GM18507 (cell line): ENCODE results near the gene NPAS3.

Experiments
- DNase-seq: peaks from one replicate; pipeline ENCODE4 v3.0.0; 2011; ENCODE audit warnings: low read depth; ENCODE audit not compliant: insufficient read length; ENCODE audit errors: extremely low spot score
- FAIRE-seq: peaks from 2 replicates; lab custom pipeline; 2011; peaks lifted over from hg19 to GRCh38; lab: Jason Lieb, UNC

Gene NPAS3

DNA sequence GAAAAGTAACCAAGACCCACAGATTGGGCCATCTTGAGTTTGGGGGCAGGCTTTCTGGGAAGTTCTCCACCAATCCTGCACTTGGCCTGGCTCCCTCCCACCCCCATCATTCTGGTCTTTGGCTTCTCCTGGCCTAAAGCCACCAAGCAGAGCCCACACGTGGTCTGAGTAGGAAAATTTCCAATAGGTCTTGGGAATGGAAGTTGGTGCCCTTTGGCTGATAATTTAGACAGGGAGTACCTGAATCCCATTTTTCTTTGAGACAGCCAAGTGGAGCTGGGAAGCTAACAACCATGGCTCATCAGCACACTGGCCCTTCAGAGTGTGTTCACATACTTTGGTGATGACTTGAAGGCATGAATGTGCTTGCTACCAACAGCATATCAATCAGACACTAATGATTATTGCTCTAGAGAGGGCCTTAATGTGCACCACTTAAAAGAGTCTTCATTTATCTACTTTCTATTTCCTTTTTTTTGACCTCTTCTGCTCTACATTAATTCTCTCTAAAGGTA, 856.2 kb downstream of the NPAS3 start:
- DNase-seq: no peak

DNA sequence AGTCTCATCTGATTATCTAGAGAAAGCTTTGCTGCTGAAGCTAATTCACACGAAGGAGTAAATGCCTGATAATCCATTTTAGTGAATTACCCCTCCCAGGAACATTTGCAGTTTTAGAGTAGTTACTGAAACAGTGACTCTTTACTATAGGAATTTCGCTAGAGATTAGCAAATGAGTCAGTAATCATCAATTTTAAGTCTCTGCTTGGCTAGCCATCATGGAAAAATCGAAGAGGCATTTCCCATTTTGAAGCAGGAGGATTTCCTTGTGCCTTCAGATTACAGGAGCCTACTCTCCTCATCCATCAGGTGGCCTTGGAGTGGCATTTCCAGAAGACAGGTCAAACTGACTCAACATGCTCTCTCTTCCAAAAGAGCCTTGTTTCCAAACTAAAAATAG, 857.7 kb downstream of the NPAS3 start:
- DNase-seq: no peak

More for the DNA sequence above, 856.2 kb downstream of the NPAS3 start:
- no peak for FAIRE-seq

DNA sequence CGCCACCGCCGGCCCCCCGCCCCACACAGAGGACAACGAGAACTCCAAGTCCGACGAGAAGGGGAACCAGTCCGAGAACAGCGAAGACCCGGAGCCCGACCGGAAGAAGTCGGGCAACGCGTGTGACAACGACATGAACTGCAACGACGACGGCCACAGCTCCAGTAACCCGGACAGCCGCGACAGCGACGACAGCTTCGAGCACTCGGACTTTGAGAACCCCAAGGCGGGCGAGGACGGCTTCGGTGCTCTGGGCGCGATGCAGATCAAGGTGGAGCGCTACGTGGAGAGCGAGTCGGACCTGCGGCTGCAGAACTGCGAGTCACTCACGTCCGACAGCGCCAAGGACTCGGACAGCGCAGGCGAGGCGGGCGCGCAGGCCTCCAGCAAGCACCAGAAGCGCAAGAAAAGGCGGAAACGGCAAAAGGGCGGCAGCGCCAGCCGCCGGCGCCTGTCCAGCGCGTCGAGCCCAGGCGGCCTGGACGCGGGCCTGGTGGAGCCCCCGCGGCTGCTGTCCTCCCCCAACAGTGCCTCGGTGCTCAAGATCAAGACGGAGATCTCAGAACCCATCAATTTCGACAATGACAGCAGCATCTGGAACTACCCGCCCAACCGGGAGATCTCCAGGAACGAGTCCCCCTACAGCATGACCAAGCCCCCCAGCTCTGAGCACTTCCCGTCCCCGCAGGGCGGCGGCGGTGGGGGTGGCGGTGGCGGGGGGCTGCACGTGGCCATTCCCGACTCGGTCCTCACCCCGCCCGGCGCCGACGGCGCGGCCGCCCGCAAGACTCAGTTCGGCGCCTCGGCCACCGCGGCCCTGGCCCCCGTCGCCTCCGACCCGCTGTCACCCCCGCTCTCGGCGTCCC, 861.3 kb downstream of the NPAS3 start:
- FAIRE-seq (no peak), DNase-seq (no peak)

More for the DNA sequence above, 857.7 kb downstream of the NPAS3 start:
- FAIRE-seq: no peak

DNA sequence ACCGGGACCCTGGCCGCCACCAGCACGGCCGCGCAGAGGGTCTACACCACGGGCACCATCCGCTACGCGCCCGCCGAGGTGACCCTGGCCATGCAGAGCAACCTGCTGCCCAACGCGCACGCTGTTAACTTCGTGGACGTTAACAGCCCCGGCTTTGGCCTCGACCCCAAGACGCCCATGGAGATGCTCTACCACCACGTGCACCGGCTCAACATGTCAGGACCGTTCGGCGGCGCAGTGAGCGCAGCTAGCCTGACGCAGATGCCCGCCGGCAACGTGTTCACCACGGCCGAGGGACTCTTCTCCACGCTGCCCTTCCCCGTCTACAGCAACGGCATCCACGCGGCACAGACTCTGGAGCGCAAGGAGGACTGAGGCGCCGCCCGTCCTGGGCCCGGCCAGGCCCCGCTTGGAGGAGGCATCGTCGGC, 862.1 kb downstream of the NPAS3 start:
- FAIRE-seq: no peak
- no peak for DNase-seq

DNA sequence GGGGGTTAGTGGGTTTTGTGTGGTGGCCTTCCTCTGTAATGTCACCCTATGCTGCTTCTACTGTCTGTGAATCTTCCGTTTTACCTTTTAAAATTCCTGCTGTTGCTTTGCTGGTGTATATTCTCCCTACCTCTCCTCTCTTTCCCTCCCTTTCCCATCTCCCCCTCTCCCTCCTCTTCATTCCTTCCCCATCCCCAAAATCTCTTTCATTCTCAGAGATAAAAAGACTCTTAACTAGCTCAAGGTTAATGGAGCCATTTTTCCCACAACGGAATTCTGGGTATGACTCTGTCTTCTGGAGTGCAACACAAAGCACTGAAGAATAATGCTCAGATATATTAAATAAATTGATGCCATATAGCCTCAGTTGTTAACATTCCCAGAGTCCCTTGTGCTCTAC, 864.1 kb downstream of the NPAS3 start:
- DNase-seq: no peak
- FAIRE-seq: no peak

DNA sequence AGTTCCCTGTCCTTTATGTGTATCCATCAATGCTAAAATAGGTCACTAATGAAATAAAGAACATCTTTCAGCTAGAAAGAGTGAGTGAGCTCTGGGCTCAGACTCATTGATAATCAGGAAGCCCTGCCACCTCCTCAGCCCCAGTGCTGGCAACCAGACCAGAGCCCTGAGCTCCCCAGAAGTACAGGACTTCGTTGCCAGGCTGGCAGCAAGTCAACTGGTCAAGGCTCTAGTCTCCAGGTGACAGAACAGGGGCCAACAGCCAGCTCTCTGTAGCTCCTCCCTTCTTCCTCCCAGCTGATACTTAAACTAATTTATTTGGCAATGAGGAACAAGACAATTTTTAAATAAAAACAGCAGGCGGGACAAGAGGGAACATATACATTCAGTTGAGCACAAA, 866.9 kb downstream of the NPAS3 start:
- FAIRE-seq (no peak), DNase-seq (no peak)

DNA sequence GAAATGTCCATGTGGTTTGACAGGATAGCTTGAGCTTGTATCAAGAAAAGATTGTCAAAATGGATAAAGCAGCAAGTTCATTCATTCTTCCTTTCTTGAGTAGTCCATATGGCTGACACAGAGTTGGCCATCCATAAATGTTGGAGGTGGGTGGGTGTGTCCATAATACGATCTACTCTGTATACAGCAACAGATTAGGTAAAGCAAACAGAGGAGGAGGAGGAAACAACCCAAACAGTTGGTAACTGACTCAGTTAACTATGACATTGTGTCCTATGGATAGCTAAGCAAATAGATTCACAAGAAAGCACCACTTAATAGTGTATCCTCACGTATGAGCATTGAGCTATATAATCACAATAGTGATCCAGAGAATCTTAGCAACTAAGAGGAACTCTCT, 868.2 kb downstream of the NPAS3 start:
- FAIRE-seq (no peak), DNase-seq (no peak)

DNA sequence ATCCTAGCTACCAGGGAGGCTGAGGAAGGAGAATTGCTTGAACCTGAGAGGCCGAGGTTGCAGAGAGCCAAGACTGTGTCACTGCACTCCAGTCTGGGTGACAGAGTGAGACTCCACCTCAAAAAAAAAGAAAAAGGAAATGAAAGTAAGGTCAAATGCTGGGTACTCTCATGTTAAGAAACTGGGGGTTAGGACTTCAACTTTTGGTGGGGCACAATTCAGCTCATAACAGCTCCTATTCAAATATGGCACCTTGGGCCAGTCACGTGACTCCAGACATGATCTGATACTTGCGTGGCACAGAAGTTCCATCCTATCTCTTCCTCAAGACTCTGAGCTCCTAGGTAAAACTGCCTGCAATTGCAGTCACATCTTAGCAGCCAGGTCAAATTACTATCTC, 869.5 kb downstream of the NPAS3 start:
- no peak for FAIRE-seq
- DNase-seq: no peak

DNA sequence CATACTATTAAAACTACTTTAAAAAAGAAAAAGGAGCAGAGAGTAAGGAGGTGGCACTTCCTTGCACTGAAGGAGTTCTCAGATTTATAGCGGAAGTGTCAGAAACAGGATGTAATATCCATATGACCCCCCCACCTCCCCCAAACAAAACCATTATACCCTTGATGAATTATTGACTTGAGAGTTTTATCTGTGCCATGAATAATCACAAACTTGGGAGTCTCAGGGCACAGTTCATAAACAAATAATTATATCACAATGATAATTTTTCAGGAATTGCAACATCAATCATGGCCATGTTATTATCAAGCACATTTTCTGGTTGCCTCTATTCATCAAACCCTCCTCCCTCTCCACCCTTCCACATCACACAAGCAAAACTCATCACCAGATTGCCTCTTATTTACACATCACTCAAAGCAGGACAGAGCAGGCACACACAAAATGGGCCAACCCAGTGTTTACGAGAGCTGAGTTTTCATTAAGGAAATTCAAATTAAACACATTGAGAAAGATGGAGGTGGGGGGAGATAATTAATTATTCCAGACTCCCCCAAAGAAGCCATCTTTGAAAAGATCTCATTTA, 870.8 kb downstream of the NPAS3 start:
- DNase-seq: no peak
- FAIRE-seq: no peak

DNA sequence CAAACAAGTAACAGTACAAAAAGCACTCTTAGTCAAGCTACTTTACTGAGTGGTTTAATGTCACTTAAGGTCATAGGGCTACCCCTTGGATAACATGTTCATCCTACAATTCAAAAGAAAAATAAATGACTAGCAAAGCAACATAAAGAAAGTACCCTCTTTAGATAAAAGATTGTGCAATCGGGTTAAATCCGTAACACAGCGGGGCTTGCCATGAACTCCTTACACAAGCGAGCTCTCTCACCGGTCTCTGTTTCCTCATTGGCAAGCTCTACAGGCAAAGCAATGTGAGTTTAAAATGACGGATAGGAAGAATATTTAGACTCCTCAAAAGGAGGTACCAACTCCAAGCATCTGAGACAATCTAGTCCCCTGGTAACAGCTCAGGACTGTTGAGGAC, 871.6 kb downstream of the NPAS3 start:
- DNase-seq (no peak), FAIRE-seq (no peak)

DNA sequence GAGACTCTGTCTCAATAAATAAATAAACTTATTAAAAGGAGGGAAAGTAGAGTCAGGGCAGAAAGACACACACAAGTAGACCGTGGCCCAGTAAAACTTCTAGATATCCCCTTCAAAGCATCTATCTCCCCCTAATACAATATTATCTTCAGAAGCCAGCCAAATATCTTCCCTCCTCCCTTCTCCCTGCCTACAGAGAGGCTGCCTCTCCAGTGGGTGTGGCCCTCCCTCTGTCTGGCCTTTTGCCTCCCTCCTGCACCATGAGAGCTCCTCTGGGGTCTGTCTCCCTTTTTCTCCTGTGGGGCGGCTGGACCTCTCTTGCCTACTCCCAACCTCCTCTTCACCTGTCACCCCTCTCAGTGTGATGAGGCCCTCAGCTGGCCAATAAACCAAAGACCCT, 873.0 kb downstream of the NPAS3 start:
- DNase-seq (no peak), FAIRE-seq (no peak)

DNA sequence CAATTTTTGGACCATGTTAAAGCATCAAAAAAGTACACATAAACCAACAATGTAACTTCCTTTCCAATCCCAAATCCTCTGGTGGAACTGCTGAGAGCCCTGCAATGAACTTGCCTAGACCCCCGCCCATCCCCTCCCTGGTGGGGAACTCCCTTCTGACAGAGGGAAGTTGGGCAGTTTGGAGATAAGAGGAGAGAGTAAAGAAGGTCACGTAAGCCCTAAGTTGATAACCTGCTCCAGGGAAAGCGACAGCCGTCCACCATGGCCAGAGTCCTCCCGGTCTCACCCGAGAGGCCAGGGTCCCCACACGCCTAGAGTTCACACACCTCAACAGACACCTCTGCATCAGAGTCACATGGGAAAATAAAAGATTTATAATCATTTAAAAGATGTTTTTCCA, 873.5 kb downstream of the NPAS3 start:
- FAIRE-seq (no peak), DNase-seq (no peak)

DNA sequence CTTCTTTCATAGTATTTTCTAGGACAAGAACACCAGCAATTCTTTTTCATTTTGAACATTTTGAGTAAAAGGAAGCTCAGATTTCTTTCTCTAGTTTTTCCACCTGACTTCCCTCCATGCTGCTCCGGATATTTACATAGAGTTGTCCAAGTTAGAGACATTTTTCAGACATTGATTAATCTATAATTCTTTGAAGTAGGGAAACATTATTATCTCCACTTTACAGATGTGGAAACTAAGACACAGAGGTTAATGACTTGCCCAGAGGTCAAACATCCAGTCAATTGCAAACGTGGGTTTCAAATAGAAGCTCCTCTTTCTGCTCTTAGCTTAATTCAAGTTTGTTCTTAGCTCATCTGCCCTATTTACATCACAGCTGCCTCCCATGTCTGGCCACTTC, 873.9 kb downstream of the NPAS3 start:
- DNase-seq (no peak), FAIRE-seq (no peak)

DNA sequence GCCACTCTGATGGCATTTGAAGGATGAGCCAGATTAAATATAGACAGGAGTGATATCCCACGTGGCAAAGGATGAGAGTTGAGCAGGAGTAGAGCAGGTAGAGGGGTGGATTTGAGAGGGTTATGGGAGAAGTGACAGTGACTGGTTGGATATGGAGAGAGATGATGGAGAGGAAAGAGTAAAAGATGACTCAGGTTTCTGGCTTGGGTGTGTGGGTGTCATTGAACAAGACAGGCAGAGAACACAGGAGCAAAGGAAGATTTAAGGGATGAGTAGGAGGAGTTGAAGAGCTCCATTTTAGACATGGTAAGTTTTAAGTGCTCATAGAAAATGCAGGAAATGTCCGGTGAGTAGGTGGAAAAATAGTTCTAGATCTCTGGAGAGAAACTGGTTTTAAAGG, 875.3 kb downstream of the NPAS3 start:
- no peak for DNase-seq
- FAIRE-seq: no peak

DNA sequence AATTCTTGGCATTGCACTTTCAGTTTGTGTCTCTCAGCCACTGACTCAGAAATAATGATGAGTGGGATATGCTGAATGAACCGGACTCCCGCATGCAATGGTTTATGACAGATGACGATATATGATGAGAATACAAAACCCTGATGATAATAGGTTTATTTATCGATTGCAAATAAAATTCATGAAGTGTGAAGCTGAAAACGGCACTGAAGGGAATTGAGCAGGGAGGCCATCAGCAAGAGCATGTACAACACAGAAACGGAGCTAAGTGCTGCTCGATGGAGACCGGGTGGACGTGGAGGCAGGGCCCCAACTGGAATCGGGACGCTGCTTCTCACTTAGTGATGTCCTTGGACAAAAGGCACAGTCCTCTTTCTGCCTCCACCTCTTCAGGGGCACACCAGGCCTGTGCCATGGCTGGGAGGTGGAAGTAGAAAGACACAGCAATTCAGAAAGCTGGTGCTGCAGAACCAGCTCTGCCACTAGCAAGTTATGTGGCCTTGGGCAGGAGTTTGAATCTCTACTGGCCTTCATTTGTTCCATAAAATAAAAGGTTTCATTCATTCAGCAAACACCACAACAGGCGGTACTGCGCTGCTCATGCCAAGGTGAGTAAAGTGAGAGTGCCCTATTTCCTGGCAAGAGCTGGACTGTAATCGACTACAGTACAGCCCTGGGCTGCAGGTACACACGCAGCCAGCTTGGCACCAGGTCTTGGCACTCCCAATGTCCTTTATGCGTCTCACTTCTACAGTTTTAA, 895.2 kb downstream of the NPAS3 start:
- DNase-seq: no peak
- FAIRE-seq: no peak

DNA sequence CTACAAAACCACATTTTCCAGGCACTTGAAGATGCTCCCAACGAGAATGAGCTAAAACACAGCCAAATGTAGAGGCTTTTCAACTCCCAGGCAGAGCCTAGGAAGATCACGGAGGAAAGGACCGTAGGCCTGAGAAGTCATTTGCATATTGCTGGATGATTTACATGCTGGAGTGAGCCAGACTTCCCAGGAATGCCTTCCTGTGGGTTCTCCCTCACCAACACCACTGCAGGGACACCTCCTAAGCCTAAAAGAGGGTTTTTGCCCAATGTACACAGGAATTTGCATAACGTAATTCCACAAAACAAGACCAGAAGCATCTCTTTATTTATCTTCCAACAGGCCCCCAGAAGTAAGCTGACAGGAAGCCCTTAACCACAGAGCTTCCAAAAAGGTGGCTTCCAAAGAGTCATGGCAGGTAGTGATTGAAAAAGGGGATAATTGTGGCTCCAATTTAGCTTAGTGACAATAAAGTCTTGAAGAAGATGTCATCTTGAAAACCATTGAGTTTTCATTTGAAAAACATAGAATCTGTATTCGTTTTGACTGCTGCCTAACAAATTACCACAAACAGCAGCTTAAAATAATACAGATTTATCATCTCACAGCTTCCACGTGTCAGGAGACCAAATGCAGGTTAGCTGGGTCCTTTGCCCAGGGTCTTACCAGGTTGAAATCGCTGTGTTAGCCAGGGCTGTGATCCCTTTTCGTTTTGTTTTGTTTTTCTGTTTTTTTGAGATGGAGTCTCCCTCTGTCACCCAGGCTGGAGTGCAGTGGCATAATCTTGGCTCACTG, 896.0 kb downstream of the NPAS3 start:
- DNase-seq (no peak), FAIRE-seq (no peak)

DNA sequence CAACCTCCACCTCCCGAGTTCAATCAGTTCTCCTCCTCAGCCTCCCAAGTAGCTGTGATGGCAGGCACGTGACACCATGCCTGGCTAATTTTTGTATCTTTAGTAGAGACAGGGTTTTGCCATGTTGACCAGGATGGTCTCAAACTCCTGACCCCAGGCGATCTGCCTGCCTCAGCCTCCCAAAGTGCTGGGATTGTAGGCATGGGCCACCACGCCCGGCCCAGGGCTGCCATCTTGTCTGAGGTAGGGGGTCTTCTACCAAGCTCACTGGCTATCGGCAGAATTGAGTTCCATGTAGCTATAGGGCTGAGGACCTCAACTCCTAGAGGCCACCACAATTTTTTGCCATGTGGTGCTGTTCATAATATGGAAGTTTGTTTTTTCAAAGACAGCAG, 896.6 kb downstream of the NPAS3 start:
- FAIRE-seq (no peak), DNase-seq (no peak)

DNA sequence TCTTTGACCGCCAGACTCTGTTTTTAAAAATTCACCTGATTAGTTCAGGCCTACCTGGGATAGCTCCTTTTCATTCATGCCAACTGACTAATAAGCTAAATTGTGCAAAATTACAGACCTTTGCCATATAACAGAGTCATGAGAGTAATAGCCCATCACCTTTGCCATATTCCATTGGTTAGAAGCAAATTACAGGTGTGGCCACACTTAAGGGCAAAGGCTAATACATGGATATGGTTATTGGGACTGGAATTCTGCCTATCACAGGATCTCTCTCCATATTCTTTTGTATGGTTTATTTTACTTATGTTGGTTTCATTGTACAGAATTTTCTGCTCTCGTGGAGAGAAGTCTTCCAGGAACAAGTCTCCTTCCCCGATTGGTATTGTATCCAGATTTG, 897.0 kb downstream of the NPAS3 start:
- FAIRE-seq: no peak

DNA sequence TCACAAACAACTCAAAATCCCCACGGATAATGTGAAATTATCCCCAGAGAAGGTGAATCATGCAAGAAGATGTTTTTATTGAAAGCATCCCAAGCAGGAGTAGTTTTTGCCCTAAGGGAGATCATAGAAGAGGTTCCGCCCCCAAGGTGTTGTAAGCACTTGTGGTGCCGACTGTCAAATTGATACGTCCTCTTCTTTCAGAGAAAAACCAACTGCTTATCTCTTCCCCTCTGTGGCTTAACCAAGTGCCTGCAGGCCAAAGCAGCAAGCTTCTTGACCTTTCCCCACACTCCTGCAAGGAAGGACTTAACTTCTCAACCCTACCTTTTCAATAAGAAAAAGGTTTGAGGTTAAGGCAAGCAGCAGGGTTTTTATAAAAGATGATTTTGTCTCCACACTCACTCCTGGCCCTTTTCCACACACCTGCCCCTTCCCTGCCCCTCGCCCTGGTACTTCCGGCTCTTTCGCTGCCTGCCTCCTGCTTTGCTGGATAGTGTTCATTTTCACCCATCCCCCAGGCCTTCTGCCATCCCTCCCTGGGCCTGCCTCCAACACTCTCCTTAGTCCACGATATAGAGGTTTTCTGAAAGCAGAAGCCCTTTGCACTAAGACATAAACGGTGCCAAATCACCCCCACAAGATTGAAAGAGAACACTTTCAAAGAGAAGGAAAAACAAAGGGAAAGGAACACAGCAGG, 897.7 kb downstream of the NPAS3 start:
- DNase-seq: no peak
- no peak for FAIRE-seq

More for the DNA sequence above, 897.0 kb downstream of the NPAS3 start:
- DNase-seq: no peak
